ENCODE data around the gene MORC1.

Gene MORC1, protein sequence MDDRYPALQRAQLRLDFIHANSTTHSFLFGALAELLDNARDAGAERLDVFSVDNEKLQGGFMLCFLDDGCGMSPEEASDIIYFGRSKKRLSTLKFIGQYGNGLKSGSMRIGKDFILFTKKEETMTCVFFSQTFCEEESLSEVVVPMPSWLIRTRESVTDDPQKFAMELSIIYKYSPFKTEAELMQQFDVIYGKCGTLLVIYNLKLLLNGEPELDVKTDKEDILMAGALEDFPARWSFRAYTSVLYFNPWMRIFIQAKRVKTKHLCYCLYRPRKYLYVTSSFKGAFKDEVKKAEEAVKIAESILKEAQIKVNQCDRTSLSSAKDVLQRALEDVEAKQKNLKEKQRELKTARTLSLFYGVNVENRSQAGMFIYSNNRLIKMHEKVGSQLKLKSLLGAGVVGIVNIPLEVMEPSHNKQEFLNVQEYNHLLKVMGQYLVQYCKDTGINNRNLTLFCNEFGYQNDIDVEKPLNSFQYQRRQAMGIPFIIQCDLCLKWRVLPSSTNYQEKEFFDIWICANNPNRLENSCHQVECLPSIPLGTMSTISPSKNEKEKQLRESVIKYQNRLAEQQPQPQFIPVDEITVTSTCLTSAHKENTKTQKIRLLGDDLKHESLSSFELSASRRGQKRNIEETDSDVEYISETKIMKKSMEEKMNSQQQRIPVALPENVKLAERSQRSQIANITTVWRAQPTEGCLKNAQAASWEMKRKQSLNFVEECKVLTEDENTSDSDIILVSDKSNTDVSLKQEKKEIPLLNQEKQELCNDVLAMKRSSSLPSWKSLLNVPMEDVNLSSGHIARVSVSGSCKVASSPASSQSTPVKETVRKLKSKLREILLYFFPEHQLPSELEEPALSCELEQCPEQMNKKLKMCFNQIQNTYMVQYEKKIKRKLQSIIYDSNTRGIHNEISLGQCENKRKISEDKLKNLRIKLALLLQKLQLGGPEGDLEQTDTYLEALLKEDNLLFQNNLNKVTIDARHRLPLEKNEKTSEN

DNA sequence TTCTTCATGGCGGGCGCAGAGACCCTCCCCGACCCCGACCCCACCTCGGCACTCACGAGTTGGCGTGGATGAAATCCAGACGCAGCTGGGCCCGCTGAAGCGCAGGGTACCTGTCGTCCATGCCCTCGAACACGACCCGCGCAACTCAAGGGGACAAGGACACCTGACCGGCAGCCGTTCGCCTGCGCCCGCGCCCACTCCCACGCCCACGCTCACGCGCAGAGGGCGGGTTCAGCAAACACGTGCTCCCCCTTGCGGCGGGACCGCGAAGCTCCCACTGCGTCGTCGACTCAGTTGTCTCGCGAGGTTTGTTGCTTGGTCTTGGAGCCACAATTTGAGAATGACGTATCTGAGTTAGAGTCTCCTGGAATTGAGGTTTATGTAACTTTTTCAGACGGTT, at the start of gene MORC1:
Gene MORC1 (minus strand): TSS at position 196 of the 400 bp plus-strand sequence. CDS start 75 bp downstream, at position 121.
- DNase-seq (ENCODE audit: low read depth): no peak
- TF ChIP-seq, protein P1, sequence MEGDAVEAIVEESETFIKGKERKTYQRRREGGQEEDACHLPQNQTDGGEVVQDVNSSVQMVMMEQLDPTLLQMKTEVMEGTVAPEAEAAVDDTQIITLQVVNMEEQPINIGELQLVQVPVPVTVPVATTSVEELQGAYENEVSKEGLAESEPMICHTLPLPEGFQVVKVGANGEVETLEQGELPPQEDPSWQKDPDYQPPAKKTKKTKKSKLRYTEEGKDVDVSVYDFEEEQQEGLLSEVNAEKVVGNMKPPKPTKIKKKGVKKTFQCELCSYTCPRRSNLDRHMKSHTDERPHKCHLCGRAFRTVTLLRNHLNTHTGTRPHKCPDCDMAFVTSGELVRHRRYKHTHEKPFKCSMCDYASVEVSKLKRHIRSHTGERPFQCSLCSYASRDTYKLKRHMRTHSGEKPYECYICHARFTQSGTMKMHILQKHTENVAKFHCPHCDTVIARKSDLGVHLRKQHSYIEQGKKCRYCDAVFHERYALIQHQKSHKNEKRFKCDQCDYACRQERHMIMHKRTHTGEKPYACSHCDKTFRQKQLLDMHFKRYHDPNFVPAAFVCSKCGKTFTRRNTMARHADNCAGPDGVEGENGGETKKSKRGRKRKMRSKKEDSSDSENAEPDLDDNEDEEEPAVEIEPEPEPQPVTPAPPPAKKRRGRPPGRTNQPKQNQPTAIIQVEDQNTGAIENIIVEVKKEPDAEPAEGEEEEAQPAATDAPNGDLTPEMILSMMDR (IDR thresholded peaks at IDR 0.05; ENCODE audit: low read depth, low read length, missing control alignments): no peak
- H3K4me3 ChIP-seq (ENCODE audit: low read depth, low read length): no peak within 1 kb of the TSS
- in situ Hi-C loops (cut with HindIII; ENCODE audit: low sequenced_read_pairs): no loop called here

DNA sequence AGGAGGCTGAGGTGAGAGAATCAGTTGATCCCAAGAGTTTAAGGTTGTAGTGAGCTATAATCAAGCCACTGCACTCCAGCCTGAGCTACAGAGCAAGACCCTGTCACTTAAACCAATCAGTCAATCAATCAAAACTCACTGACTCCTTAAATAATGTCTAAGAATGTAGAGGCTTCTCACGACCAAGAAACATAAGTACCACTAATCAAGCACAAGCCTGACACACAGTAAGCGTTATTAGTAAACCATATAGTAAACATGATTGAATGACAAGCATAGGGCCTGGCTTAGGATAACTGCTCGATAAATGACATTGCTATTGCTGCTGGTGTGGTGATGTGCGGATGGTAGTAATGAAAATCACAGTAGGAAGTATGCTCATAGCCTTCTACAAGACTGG, 48.0 kb upstream of the MORC1 start:
- no peak for DNase-seq (ENCODE audit: low read depth)

DNA sequence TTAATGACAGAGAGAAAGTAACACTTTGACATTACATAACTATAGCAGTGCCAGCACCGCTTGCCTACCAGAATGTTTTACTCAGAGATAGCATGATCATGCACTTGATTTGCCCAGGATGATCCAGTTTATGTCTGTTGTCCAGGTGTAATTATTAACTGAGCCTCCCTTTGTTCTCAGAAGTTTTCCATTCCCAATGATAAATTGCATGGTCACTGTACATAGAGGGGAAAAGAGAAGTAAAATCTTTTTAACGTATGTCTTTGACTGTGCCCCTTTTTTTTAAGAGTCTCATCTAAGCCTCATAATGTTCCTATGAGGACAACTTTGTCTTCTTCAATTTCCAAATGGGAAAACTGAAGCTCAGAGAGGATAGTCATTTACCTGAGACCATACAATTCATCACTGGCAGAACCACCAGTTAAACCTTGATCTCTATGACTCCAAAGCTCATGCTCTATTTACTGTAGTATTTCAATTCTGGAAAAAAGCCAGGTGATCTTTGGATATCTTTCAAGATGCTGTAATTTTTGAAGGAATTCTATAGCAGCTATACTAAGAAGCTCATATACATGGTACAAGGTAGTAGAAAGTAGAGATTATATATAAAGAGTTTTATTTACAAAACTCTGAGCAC, 43.7 kb upstream of the MORC1 start:
- TF ChIP-seq, protein P1 (IDR thresholded peaks at IDR 0.05; ENCODE audit: low read depth, low read length, missing control alignments): no peak
- H3K4me3 ChIP-seq (ENCODE audit: low read depth, low read length): no peak overlapping the region
- DNase-seq (ENCODE audit: low read depth): no peak
- in situ Hi-C loops (cut with HindIII; ENCODE audit: low sequenced_read_pairs): no loop called here

More for the DNA sequence above, 48.0 kb upstream of the MORC1 start:
- in situ Hi-C loops (cut with HindIII; ENCODE audit: low sequenced_read_pairs): no loop called here
- TF ChIP-seq, protein P1 (IDR thresholded peaks at IDR 0.05; ENCODE audit: low read depth, low read length, missing control alignments): no peak
- no peak overlapping the region for H3K4me3 ChIP-seq (ENCODE audit: low read depth, low read length)

DNA sequence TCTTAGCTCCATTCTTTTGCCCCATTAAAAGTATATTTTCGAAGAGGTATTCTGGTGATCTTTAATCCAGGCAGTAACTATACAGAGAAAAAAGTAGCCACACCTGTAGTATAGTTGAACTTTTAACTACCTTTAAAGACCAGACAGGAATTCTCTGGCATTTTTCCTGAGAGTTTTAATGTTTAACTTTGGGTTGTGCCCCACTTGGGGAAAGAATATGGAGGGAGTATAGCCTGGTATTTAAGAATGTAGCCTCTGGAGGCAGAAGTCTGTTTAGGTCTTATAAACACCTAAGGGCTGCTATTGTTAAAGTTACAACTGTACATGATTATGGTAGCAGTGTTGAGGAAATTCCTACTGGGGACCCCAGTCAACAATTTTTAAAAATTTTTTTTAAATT, 37.9 kb upstream of the MORC1 start:
- TF ChIP-seq, protein P1 (IDR thresholded peaks at IDR 0.05; ENCODE audit: low read depth, low read length, missing control alignments): no peak
- no peak overlapping the region for H3K4me3 ChIP-seq (ENCODE audit: low read depth, low read length)
- no peak for DNase-seq (ENCODE audit: low read depth)
- in situ Hi-C loops (cut with HindIII; ENCODE audit: low sequenced_read_pairs): no loop called here

DNA sequence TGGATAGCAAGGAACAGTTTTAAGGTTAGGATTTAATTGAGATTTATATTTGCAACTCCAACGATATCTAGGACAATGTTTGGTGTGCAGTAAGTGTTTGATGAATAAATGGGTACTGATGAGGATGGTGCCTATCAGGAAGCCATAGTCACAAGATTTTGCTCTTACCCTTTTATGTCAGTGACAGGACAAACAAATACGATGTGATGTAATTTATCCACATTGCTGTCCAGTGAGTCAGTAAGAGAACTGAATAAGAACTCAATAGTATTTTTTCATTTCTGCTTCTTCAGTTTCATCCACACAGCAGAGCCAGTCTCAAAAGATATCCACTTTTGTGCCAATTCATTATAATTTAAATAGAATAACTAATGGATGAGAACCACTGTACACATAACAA, 37.0 kb upstream of the MORC1 start:
- in situ Hi-C loops (cut with HindIII; ENCODE audit: low sequenced_read_pairs): no loop called here
- H3K4me3 ChIP-seq (ENCODE audit: low read depth, low read length): no peak overlapping the region
- no peak for DNase-seq (ENCODE audit: low read depth)
- TF ChIP-seq, protein P1 (IDR thresholded peaks at IDR 0.05; ENCODE audit: low read depth, low read length, missing control alignments): no peak

DNA sequence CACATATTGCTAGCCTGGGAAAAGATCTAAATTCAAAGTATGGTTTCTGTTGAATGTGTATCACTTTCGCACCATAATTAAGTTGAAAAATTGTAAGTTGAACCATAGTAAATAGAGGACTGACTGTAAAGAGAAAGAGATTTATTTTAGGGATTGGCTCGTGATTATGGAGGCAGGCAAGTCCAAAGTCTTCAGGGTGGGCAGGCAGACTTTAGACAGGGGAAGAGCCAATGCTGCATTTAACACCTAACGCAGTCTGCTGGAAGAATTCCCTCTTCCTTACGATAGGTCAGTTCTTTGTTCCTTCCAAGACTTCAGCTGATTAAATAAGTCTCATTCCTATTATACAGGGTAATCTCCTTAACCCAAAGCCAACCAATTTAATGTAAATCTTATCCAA, 34.4 kb upstream of the MORC1 start:
- no peak for DNase-seq (ENCODE audit: low read depth)
- in situ Hi-C loops (cut with HindIII; ENCODE audit: low sequenced_read_pairs): no loop called here
- H3K4me3 ChIP-seq (ENCODE audit: low read depth, low read length): no peak overlapping the region
- TF ChIP-seq, protein P1 (IDR thresholded peaks at IDR 0.05; ENCODE audit: low read depth, low read length, missing control alignments): no peak
